GM12872 (cell line): Measurements from ENCODE around the gene AIG1.

Source experiments
- CTCF ChIP-seq: IDR thresholded peaks from 3 replicates; pipeline ENCODE4 v1.5.1; 2011; ENCODE audit warnings: low read depth, mild to moderate bottlenecking, low read length, moderate library complexity; ENCODE audit not compliant: insufficient read depth

AIG1 gene

GRCh38 chr6:143160439-143161220 lies 99.9 kb downstream of the AIG1 start:
- no peak for TF ChIP-seq CTCF

GRCh38 chr6:143163621-143164020 lies 102.9 kb downstream of the AIG1 start:
- TF ChIP-seq CTCF: no peak

- no peak for TF ChIP-seq CTCF
These were observed 103.9 kb downstream of the AIG1 start for GRCh38 chr6:143164565-143165105.

GRCh38 chr6:143165315-143165855 lies 104.7 kb downstream of the AIG1 start:
- no peak for TF ChIP-seq CTCF

GRCh38 chr6:143166247-143166695 lies 105.6 kb downstream of the AIG1 start:
- no peak for TF ChIP-seq CTCF

- TF ChIP-seq CTCF: no peak
These were observed 106.5 kb downstream of the AIG1 start for GRCh38 chr6:143167224-143167623.

GRCh38 chr6:143169440-143169839 lies 108.8 kb downstream of the AIG1 start:
- TF ChIP-seq CTCF: no peak
